Calu3 (cell line): ENCODE results near the gene CDK18. TPM values are rescaled to one million over a fixed set of nuclear protein-coding genes. Genes with fewer than 3 reads are reported as not detected.
A peak's percentile ranks its signal among the peaks of the same experiment; 100 is the strongest.

Experiments
- BruUV-seq: library from RNA; stranded (reverse); fragments of 400-500 nt; replicated peaks from 2 replicates; lab custom pipeline; 2021; lab: Mats Ljungman, UMichigan
- CTCF ChIA-PET: fragments of 300-600 bp; sonication (Branson Sonifier 250); formaldehyde crosslinking; loops from one replicate; lab custom pipeline; 2022; ENCODE audit warnings: antibody characterized with exemption; lab: Charles Lee
- DNase-seq: peaks from one replicate; pipeline ENCODE4 v3.0.0; 2022
- H3K27ac Mint-ChIP-seq: one replicate; pipeline ENCODE4 v1.8.0; 2022; ENCODE audit warnings: mixed read lengths; ENCODE audit not compliant: unreplicated experiment
- H3K27me3 Mint-ChIP-seq: one replicate; pipeline ENCODE4 v1.8.0; 2022; ENCODE audit warnings: mixed read lengths; ENCODE audit not compliant: unreplicated experiment
- H3K36me3 Mint-ChIP-seq: one replicate; pipeline ENCODE4 v1.8.0; 2022; ENCODE audit warnings: mild to moderate bottlenecking, moderate library complexity, mixed read lengths; ENCODE audit not compliant: insufficient read depth, unreplicated experiment
- H3K4me1 Mint-ChIP-seq: one replicate; pipeline ENCODE4 v1.8.0; 2022; ENCODE audit warnings: mild to moderate bottlenecking, low read depth, mixed read lengths; ENCODE audit not compliant: unreplicated experiment
- H3K4me3 Mint-ChIP-seq: one replicate; pipeline ENCODE4 v1.8.0; 2022; ENCODE audit warnings: mild to moderate bottlenecking, low read depth, moderate library complexity, mixed read lengths; ENCODE audit not compliant: unreplicated experiment
- H3K9me3 Mint-ChIP-seq: one replicate; pipeline ENCODE4 v1.8.0; 2022; ENCODE audit warnings: low read depth, mixed read lengths; ENCODE audit not compliant: unreplicated experiment
- intact Hi-C: fragments of 100-400 bp; cut with micrococcal nuclease; formaldehyde crosslinking; loops from one replicate; pipeline ENCODE4 v1.10.0; 2022; ENCODE audit not compliant: unreplicated experiment
- total RNA-seq: library from RNA; stranded (reverse); gene quantifications from 2 replicates; pipeline ENCODE4 v1.2.3, GENCODE V29; 2022
- TF ChIP-seq, protein P1 (sequence below): fragments of 200-600 bp; IDR thresholded peaks from one replicate; pipeline ENCODE4 v1.8.0; 2022; ENCODE audit warnings: antibody characterized with exemption; ENCODE audit not compliant: unreplicated experiment

The CDK18 gene
- total RNA-seq, 1 experiment from 2014 or later, result 44.0 TPM

GRCh38 chr1:205500240-205501233 is 3.9 kb upstream of the CDK18 start:
- Mint-ChIP-seq H3K4me3 (no peak overlapping the region), H3K9me3 (no peaks in the 10 kb centered on the region), H3K27me3 (peaks cover 46% of the 10 kb centered on the region), H3K27ac (no peak overlapping the region), H3K4me1 (peaks cover 4% of the 10 kb centered on the region), H3K36me3 (peaks cover 16% of the 10 kb centered on the region)
- no TSS peak for BruUV-seq
- intact Hi-C loops, result no loop called here
- CTCF ChIA-PET, result no interaction called here
- no peak for DNase-seq
- TF ChIP-seq, protein P1, sequence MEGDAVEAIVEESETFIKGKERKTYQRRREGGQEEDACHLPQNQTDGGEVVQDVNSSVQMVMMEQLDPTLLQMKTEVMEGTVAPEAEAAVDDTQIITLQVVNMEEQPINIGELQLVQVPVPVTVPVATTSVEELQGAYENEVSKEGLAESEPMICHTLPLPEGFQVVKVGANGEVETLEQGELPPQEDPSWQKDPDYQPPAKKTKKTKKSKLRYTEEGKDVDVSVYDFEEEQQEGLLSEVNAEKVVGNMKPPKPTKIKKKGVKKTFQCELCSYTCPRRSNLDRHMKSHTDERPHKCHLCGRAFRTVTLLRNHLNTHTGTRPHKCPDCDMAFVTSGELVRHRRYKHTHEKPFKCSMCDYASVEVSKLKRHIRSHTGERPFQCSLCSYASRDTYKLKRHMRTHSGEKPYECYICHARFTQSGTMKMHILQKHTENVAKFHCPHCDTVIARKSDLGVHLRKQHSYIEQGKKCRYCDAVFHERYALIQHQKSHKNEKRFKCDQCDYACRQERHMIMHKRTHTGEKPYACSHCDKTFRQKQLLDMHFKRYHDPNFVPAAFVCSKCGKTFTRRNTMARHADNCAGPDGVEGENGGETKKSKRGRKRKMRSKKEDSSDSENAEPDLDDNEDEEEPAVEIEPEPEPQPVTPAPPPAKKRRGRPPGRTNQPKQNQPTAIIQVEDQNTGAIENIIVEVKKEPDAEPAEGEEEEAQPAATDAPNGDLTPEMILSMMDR, result no peak

- Mint-ChIP-seq H3K36me3 (peaks cover 21% of the 10 kb centered on the region), H3K27me3 (peaks cover 28% of the 10 kb centered on the region), H3K27ac (no peak overlapping the region), H3K4me1 (peaks cover 9% of the 10 kb centered on the region), H3K9me3 (no peaks in the 10 kb centered on the region), H3K4me3 (no peak overlapping the region)
- no peak for DNase-seq
- TF ChIP-seq, protein P1, result no peak
- BruUV-seq, result no TSS peak
- intact Hi-C loops, result no loop called here
- CTCF ChIA-PET, result interaction anchor here (0.6 to 1.1 kb wide), 3 partner anchors 9 to 86 kb away, joined by 3 to 8 read pairs (median 5); no protein-coding TSS in a partner anchor
Observed at GRCh38 chr1:205502111-205502810, 2.2 kb upstream of the CDK18 start.

DNA sequence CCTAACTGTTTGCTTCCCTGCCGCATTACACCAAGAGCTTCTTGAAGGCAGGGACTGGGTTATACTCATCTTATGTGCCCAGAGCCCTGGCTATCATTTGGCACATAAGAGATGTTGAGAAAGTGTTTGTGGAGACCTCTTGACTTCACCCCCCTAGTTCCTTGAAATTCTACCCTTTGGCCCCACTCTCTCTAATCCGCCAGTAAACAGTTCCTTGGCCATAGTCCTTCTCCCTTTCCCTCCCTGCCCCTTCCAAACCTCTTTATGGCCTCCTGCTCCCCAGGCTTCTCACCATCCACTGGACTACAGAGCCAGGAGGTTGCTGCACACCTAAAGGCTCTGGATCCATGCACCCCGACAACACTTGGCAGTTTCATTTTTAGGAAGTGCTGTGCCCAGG is 1.5 kb upstream of the CDK18 start:
- Mint-ChIP-seq H3K9me3 (no peaks in the 10 kb centered on the region), H3K36me3 (peaks cover 21% of the 10 kb centered on the region), H3K27ac (no peak overlapping the region), H3K4me3 (no peak overlapping the region), H3K4me1 (peaks cover 9% of the 10 kb centered on the region), H3K27me3 (peaks cover 21% of the 10 kb centered on the region)
- no peak for DNase-seq
- CTCF ChIA-PET, result interaction anchor here (0.6 to 1.1 kb wide), 2 partner anchors 18 to 86 kb away, joined by 5 to 8 read pairs; no protein-coding TSS in a partner anchor
- intact Hi-C loops, result no loop called here
- BruUV-seq, result no TSS peak
- TF ChIP-seq, protein P1, result no peak

DNA sequence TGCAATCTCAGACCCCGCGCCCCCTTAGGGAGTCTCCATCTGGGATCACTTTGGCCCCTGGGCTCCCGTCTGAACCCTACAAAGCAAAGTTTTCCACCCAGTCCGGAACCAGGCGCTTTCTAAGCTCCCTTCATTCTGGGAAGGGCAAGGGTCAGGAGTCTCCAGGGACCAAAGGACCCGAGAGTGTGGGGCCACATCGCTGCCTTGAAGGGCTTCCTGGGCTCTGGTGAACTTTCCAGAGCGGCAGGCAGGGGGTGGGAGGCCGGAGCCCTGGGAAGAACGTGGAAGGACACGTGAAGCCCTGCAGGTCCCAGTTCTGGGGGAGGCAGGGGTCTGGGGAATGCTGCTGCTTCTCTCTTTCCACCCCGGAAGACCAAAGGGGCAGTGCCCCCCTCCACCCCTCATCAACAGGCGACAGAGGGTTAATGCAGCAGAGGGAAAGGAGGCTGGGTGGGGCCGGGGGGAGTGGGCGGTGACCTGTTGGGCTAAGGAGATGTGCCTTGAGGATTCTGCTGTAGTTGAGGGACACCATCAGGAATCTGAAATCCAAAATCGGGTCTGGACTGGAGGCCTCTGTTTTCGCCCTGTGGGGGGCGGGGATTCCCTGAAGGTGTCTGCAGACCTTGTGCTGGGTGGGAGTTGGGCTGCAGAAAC is 734 bp downstream of the CDK18 start:
- peak overlapping the region; percentile 82 for H3K4me3 Mint-ChIP-seq
- CTCF ChIA-PET, result interaction anchor here (0.6 to 1.9 kb wide), 11 partner anchors 12 to 777 kb away, joined by 3 to 7 read pairs (median 4); no protein-coding TSS in a partner anchor
- peak; percentile 35 for DNase-seq
- no peaks in the 10 kb centered on the region for H3K9me3 Mint-ChIP-seq
- peaks cover 16% of the 10 kb centered on the region for H3K27me3 Mint-ChIP-seq
- intact Hi-C loops, result no loop called here
- TSS peak; percentile 39 for BruUV-seq
- H3K27ac Mint-ChIP-seq, result peak overlapping the region; percentile 63
- H3K4me1 Mint-ChIP-seq, result peaks cover 9% of the 10 kb centered on the region
- TF ChIP-seq, protein P1, result no peak
- peaks cover 21% of the 10 kb centered on the region for H3K36me3 Mint-ChIP-seq
